Activated naive CD4-positive, alpha-beta T cell treated with anti-CD3 and anti-CD28 coated beads, Interleukin-2, amount 50 U/mL, for 72 hours (primary cell): ENCODE results near the gene ZNF625. TPM values are rescaled to one million over a fixed set of nuclear protein-coding genes. Genes with fewer than 3 reads are reported as not detected.

ENCODE experiments used
- ATAC-seq, 2 donors: fragments of 150-1000 bp; cut with Tn5 transposase; 2 replicates each; pipeline ENCODE4 v1.10.0; 2021; ENCODE audit warnings: mild to moderate bottlenecking in 2 of 2, moderate library complexity in 2 of 2
- DNase-seq, 2 donors: peaks; one replicate each; pipeline ENCODE4 v3.0.0; 2021 to 2022; ENCODE audit warnings: low spot score in 2 of 2
- H3K27ac Mint-ChIP-seq, 2 donors: one replicate each; pipeline ENCODE4 v1.8.0; 2022; ENCODE audit warnings: mild to moderate bottlenecking in 2 of 2, mixed read lengths in 2 of 2
- H3K36me3 Mint-ChIP-seq, 2 donors: one replicate each; pipeline ENCODE4 v1.8.0; 2022; ENCODE audit warnings: mixed read lengths in 2 of 2
- H3K9me3 Mint-ChIP-seq, 2 donors: one replicate each; pipeline ENCODE4 v1.8.0; 2022; ENCODE audit warnings: mixed read lengths in 2 of 2
- total RNA-seq, 2 donors: library from RNA; stranded (reverse); gene quantifications; one replicate each; pipeline ENCODE4 v1.2.3, GENCODE V29; 2022

The ZNF625 gene
- total RNA-seq, 2 donors from 2014 or later: 4.7 to 5.4 TPM

GRCh38 chr19:12095111-12095790 lies 61.3 kb downstream of the ZNF625 start:
- peaks cover 4 to 9% of the 10 kb centered on the region in 2 donors for H3K9me3 Mint-ChIP-seq
- H3K27ac Mint-ChIP-seq: no peak overlapping the region
- DNase-seq: no peak
- ATAC-seq: no peak
- peaks cover 9 to 49% of the 10 kb centered on the region in 2 donors for H3K36me3 Mint-ChIP-seq

Other genes starting within 250 kb of the ZNF625 start
- gene ZNF700, start 231.6 kb downstream of the ZNF625 start, total RNA-seq: 10 to 100 TPM; 17.6 to 18.7 TPM
- gene ZNF763, start 191.7 kb downstream of the ZNF625 start, total RNA-seq: 1 to 10 TPM in 1 of 2 donors, under 1 TPM in 1; 0.82 to 1.0 TPM
- gene ZNF433, start 121.1 kb downstream of the ZNF625 start, total RNA-seq: 1 to 10 TPM; 1.4 to 1.8 TPM
- 1 to 10 TPM in 1 of 2 donors, under 1 TPM in 1; 0.59 to 1.3 TPM for gene ZNF878, start 103.8 kb downstream of the ZNF625 start, total RNA-seq
- gene ZNF844, start 92.0 kb downstream of the ZNF625 start, total RNA-seq: 1 to 10 TPM; 1.6 to 8.3 TPM
- 1 to 10 TPM; 1.6 to 5.1 TPM for gene ZNF20, start 16.4 kb downstream of the ZNF625 start, total RNA-seq
- gene ZNF136, start 6.4 kb upstream of the ZNF625 start, total RNA-seq: 10 to 100 TPM; 10.8 to 12.5 TPM
- gene ZNF44, start 138.1 kb upstream of the ZNF625 start, total RNA-seq: 10 to 100 TPM in 1 of 2 donors, 1 to 10 TPM in 1; 6.6 to 15.5 TPM
- 10 to 100 TPM in 1 of 2 donors, 1 to 10 TPM in 1; 4.8 to 10.8 TPM for gene ZNF563, start 176.9 kb upstream of the ZNF625 start, total RNA-seq
- gene ZNF442, start 208.9 kb upstream of the ZNF625 start, total RNA-seq: 1 to 10 TPM in 1 of 2 donors, under 1 TPM in 1; 0.47 to 5.2 TPM
- gene ZNF799, start 244.5 kb upstream of the ZNF625 start, total RNA-seq: 1 to 10 TPM; 3.6 to 6.2 TPM